ENCODE measurements around the gene PTPRB. TPM values are rescaled to one million over a fixed set of nuclear protein-coding genes. Genes with fewer than 3 reads are reported as not detected.

The PTPRB gene
- total and polyA plus RNA-seq, 2 of the 8 experiments (the other 6 are each of a cell fraction or from before 2014, with no cell fraction given) = 0.36 to 0.58 TPM

GRCh38 chr12:70670948-70671347 lies 33.7 kb upstream of the PTPRB start:
- H2AFZ ChIP-seq (ENCODE audit: low read length) = no peak overlapping the region
- H3K27me3 ChIP-seq (replicated peaks in 1 of 4; ENCODE audit: control insufficient read depth in 3 of 4, extremely low read depth in 1 of 4, insufficient read depth in 3 of 4, low read length in 3 of 4) = no peaks in the 10 kb centered on the region
- no peak overlapping the region for H4K5ac ChIP-seq (ENCODE audit: insufficient read length, low read depth, low read length)
- ChIA-PET CTCF (ENCODE audit: partially characterized antibody) (interaction anchor here (0.5 kb wide), 1 partner anchor 186 kb away, joined by 3 read pairs; no protein-coding TSS in a partner anchor), POLR2A (ENCODE audit: partially characterized antibody) (no interaction called here)
- no peak overlapping the region for H3K18ac ChIP-seq (ENCODE audit: extremely low read depth, low read length)
- no peaks in the 10 kb centered on the region for H3K9me3 ChIP-seq (ENCODE audit: insufficient read depth in 2 of 2, low read depth in 1 of 2, low read length in 1 of 2)
- H3K27ac ChIP-seq (ENCODE audit: low read depth, low read length) = no peak overlapping the region
- H2BK15ac ChIP-seq (ENCODE audit: low read length) = no peak overlapping the region
- no peak overlapping the region for H2BK12ac ChIP-seq (ENCODE audit: low read depth, low read length)
- no peak overlapping the region for H3K4me3 ChIP-seq (ENCODE audit: extremely low read depth in 1 of 4, insufficient read depth in 2 of 4, low read depth in 3 of 4, low read length in 4 of 4)
- no peak overlapping the region for H2BK5ac ChIP-seq (ENCODE audit: low read depth, low read length)
- 92% methylated on average over 3 of the region's 3 CpGs; no CpG with 5 or more reads in 1 of the 2 experiments for WGBS, 2 experiments (ENCODE audit: extremely low coverage in 1 of 2, insufficient coverage in 1 of 2, insufficient read length in 1 of 2, insufficient replicate concordance in 2 of 2, low coverage in 1 of 2, low lambda C conversion rate in 2 of 2, missing lambda C conversion rate in 1 of 2)
- no peak overlapping the region for H4K91ac ChIP-seq (replicated peaks; ENCODE audit: insufficient read length, low read length)
- H3K14ac ChIP-seq (ENCODE audit: insufficient read length) = no peak overlapping the region
- no peak overlapping the region for H3K9ac ChIP-seq (replicated peaks in 1 of 4; ENCODE audit: extremely low read depth in 1 of 4, low read depth in 3 of 4, low read length in 3 of 4)
- DNase-seq (ENCODE audit: low read depth in 1 of 2, low spot score in 2 of 2) (no peak), FAIRE-seq (no peak)
- H3K23ac ChIP-seq (ENCODE audit: insufficient read length) = no peak overlapping the region
- no peak overlapping the region for H3K4ac ChIP-seq (replicated peaks; ENCODE audit: insufficient read length, low read depth, low read length)
- H3K56ac ChIP-seq (replicated peaks; ENCODE audit: insufficient read length, low read depth, low read length) = no peak overlapping the region
- H3K79me1 ChIP-seq (ENCODE audit: low read depth, low read length) = no peaks in the 10 kb centered on the region
- no peaks in the 10 kb centered on the region for H3K79me2 ChIP-seq (ENCODE audit: control insufficient read depth in 1 of 2, insufficient read depth in 2 of 2, low read length in 2 of 2)
- H4K8ac ChIP-seq (ENCODE audit: extremely low read depth, insufficient read depth, low read length) = no peak overlapping the region
- H3K4me1 ChIP-seq (replicated peaks in 1 of 4; ENCODE audit: control insufficient read depth in 3 of 4, insufficient read depth in 4 of 4, low read length in 3 of 4) = no peaks in the 10 kb centered on the region
- H2BK20ac ChIP-seq (ENCODE audit: low read length) = no peak overlapping the region
- H2AK5ac ChIP-seq (ENCODE audit: low read depth, low read length) = no peak overlapping the region
- no peak overlapping the region for H2BK120ac ChIP-seq (replicated peaks; ENCODE audit: low read depth, low read length)
- no peak overlapping the region for H3K4me2 ChIP-seq (ENCODE audit: insufficient read depth in 1 of 2, low read depth in 2 of 2, low read length in 2 of 2)
- no peaks in the 10 kb centered on the region for H3K23me2 ChIP-seq (ENCODE audit: low read depth, low read length)
- H4K20me1 ChIP-seq (replicated peaks in 1 of 2; ENCODE audit: control insufficient read depth in 1 of 2, insufficient read depth in 2 of 2, low read length in 2 of 2) = no peaks in the 10 kb centered on the region
- no peaks in the 10 kb centered on the region for H3K36me3 ChIP-seq (ENCODE audit: control insufficient read depth in 2 of 4, insufficient read depth in 4 of 4, low read length in 3 of 4)
- TF ChIP-seq TAF1 (IDR thresholded peaks at IDR 0.05; ENCODE audit: low read depth, low read length) (no peak), CTCF (IDR thresholded peaks at IDR 0.05; ENCODE audit: control extremely low read depth in 1 of 3, insufficient read depth in 1 of 3, low read depth in 1 of 3, low read length in 3 of 3) (no peak)

Data from H1 (cell line).